Transverse colon (tissue), 4 donors: ENCODE measurements around the gene MANBA.

Source experiments
- CTCF ChIP-seq, 5 experiments: fragments of 200-600 bp in 3 of 5; fragments of 450-650 bp in 2 of 5; sonication (generic) in 3 of 5; IDR thresholded peaks; 1 replicate in 2 of 5; 2 replicates in 3 of 5; pipeline ENCODE4 v1.5.1; 2016 to 2017; ENCODE audit warnings: antibody characterized with exemption in 5 of 5, inconsistent platforms in 3 of 5, mild to moderate bottlenecking in 2 of 5, moderate library complexity in 1 of 5
- EP300 ChIP-seq: sonication (generic); formaldehyde crosslinking; IDR thresholded peaks from one replicate; pipeline ENCODE4 v1.6.1; 2017; ENCODE audit warnings: antibody characterized with exemption, low read depth
- POLR2A ChIP-seq: fragments of 450-650 bp; IDR thresholded peaks from one replicate; pipeline ENCODE4 v1.6.1; 2016; ENCODE audit warnings: antibody characterized with exemption, mild to moderate bottlenecking, moderate library complexity
- POLR2AphosphoS5 ChIP-seq, 3 donors: sonication (generic); formaldehyde crosslinking; IDR thresholded peaks; one replicate each; pipeline ENCODE4 v1.6.1; 2016; ENCODE audit warnings: antibody characterized with exemption in 3 of 3

GRCh38 chr4:102761906-102762305 is 1.1 kb upstream of the MANBA start:
- TF ChIP-seq CTCF (IDR thresholded peaks at IDR 0.05), result no peak
- no peak for TF ChIP-seq EP300
- no peak for TF ChIP-seq POLR2AphosphoS5 (IDR thresholded peaks at IDR 0.05)
- no peak for TF ChIP-seq POLR2A
